Stimulated activated naive CD4-positive, alpha-beta T cell treated with Interleukin-2 at 50 U/mL for 16 hours (primary cell): Measurements from ENCODE around the gene CARHSP1.
"Not testable (repeated sequence)": the region's sequence is repeated elsewhere in the genome, so short reads cannot be mapped to it uniquely, and the experiment has no call there.

Experiments used
- DNase-seq: peaks from one replicate; lab custom pipeline; 2025; lab: John Stamatoyannopoulos, UW

The CARHSP1 gene

DNA sequence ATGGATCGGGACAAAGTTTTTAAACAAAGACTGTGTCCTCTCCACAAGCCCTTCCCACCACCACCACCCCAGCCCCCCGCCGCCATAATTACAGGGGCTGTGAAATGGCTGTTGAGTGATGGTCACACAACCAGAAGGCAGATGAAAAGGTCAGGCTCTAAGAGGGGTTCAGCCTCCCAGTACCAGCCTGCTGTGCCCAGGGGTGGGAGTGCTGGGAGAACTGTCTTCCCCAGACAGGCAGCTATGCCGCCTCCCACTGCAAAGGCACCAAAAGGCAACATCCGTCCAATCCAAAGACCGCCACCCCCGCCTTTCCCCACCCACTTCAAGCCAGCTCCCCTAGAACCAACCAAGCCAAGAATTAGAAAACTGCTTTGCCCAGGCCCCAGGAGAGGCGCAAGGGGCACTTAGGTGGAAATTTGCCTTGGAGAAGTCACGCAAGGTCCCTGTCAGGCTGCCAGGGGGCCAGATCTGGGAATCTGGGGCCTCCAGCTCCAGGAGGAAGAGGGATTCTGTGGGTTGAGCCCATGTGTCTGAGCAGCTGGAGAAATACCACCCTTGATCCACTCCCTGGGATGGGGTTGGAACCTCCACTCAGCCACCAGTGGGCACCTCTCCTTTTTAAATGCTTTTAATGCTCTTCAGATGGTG is 14.4 kb downstream of the CARHSP1 start:
- no peak for DNase-seq

DNA sequence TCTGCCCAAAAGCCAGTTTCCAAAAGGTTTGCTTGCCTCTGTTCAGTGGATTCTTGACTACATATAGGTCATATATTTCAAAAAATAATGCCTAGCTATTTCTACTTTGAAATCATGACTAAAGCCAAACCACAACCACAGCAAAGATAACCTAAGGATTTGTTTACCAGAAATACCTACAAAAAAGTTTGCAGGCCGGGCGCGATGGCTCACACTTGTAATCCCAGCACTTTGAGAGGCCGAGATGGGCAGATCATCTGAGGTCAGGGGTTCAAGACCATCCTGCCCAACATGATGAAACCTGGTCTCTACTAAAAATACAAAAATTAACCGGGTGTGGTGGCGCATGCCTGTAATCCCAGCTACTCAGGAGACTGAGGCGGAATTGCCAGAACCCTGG is 15.2 kb downstream of the CARHSP1 start:
- no peak for DNase-seq

GRCh38 chr16:8853150-8853549 is 15.7 kb downstream of the CARHSP1 start:
- no peak for DNase-seq

- DNase-seq, result no peak
These were observed 16.3 kb downstream of the CARHSP1 start for GRCh38 chr16:8852534-8852933.

DNA sequence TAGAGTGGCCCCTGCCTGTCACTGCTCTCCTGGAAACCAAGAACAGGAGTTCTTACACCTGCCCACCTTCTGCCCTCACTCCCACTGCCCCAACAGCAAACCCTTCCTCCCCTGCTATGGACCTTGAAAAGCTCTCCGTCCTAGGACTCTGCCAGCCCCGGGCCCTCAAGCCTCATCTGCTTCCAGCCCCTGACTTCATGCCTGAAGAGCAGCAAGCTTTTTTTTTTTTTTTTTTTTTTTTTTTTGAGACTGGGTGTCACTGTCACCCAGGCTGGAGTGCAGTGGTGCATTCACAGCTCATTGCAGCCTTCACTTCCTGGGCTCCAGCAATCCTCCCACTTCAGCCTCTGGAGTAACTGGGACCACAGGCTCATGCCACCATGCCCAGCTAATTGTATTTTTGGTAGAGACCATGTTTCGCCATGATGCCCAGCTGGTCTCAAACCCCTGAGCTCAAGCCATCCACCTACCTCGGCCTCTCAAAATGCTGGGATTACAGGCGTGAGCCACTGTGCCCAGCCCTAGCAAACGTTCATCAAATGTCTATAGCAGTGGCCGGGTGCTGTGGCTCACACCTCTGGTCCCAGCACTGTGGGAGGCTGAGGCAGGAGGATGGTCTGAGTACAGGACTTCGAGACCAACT is 16.9 kb downstream of the CARHSP1 start:
- DNase-seq, result no peak

DNA sequence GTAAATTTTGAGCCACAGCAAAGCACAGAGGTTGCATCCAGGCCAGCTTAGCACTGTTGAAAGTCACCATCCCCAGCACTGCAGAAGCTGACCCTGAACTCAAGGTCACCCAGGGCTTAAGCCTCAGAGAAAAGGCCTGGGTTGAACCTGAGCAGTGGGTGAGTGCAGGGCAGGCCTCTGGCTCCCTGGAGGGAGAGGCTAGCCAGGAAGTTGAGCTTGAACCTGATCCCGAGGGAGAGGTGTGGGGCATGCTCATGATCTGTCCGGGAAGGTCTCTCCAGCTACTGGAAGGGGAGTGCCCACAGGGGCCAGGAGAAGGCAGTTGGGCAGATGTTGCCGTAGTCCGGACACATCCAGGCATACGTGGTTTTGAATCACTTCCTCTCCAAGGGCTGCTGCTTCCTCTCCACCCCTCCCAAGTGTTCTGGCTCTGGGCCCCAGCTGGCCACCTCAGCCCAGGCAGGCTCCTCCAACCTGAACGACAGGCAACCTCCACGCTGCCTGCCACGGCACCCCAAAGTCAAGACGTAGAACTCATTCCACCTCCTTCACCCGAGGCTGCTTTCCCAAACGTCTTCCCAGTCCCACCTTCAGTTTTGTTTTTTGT is 18.4 kb downstream of the CARHSP1 start:
- no peak for DNase-seq

GRCh38 chr16:8849411-8850011 is 19.3 kb downstream of the CARHSP1 start:
- no peak for DNase-seq

GRCh38 chr16:8848939-8849391 is 19.8 kb downstream of the CARHSP1 start:
- DNase-seq, result no peak

GRCh38 chr16:8848231-8848938 is 20.4 kb downstream of the CARHSP1 start:
- DNase-seq, result no peak

GRCh38 chr16:8847623-8848022 is 21.2 kb downstream of the CARHSP1 start:
- no peak for DNase-seq

- no peak for DNase-seq
These were observed 21.7 kb downstream of the CARHSP1 start for GRCh38 chr16:8847145-8847544.

GRCh38 chr16:8846401-8846932 is 22.3 kb downstream of the CARHSP1 start:
- DNase-seq, result no peak

DNA sequence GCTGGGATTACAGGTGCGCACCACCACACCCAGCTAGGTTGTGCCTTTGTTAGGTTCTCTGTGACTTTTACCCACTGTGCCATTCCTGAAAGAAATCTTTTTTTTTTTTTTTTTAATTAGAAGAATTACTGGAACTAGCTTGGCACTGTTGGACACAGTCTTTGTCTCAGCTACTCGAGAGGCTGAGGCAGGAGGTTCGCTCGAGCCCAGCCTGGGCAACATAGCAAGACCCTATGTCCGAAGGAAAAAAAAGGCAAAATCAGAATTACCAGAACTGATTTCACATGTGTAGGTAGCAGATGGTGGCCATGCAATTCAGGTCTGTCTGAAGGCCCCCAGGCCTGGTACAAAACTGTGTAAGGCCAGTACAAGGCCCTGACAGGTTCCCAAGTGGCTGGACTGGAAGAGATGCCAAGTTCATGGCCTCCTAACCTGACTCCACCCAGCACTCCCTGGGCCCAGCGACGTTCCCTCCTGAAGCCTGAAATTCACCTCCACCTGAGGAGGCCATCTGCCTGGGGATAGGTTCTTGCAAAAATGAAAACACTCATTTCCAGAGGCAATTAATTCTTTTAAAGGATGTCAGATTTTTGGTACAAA is 23.0 kb downstream of the CARHSP1 start:
- DNase-seq, result no peak

GRCh38 chr16:8843296-8843695 is 25.5 kb downstream of the CARHSP1 start:
- DNase-seq, result not testable (repeated sequence)

GRCh38 chr16:8842016-8842415 is 26.8 kb downstream of the CARHSP1 start:
- not testable (repeated sequence) for DNase-seq

DNA sequence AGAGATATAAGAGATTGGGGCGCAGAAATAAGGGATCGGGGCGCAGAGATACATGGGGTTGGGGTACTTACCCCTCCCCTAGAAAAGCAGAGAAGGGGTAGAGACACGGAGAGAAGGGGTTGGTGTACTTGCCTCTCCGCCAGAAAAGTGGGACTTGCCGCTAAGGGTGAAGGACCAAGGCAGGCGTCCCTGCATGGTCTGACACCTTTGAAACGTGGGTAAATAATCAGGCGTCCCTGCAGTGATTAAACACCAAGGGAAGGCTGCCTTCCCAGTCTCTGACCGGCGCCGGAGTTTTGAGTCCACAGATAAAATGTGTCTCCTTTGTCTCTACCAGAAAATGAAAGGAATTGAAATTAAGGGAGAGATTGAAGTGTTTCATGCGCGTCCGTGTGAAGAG is 31.2 kb downstream of the CARHSP1 start:
- not testable (repeated sequence) for DNase-seq

- not testable (repeated sequence) for DNase-seq
These were observed 32.0 kb downstream of the CARHSP1 start for GRCh38 chr16:8836797-8837196.

- no peak for DNase-seq
These were observed 36.1 kb downstream of the CARHSP1 start for GRCh38 chr16:8832717-8833105.

- DNase-seq, result no peak
These were observed 36.7 kb downstream of the CARHSP1 start for GRCh38 chr16:8831871-8832716.

DNA sequence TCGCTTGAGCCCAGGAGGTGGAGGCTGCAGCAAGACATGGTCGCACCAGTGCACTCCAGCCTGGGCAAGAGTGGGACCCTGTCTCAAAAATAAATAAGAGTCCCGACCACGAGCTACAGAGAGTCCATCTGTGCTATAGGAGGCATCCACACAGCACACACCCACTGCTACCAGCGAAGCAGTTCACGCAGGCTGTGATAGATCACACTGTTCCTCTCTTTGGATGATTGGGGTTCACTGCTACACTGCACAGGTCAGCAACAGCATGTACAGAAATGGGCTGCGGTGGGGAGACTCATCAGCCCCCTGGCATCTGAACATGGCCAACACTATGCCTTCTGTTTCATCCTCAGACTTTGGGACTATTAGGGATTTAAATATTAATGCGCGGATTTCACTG is 37.4 kb downstream of the CARHSP1 start:
- DNase-seq, result no peak
